A549 treated with Mapracorat at 1 μM for 4 hours (cell line): ENCODE data around the gene MGP. TPM values are rescaled to one million over a fixed set of nuclear protein-coding genes. Genes with fewer than 3 reads are reported as not detected.

Experiments used
- total RNA-seq: library from RNA; stranded (reverse); fragments of 200-300 nt; extraction: Qiagen RNA extraction; gene quantifications from 5 replicates; pipeline ENCODE4 v1.2.3, GENCODE V29; 2022

The MGP gene
- not detected in 5 replicates for total RNA-seq

GRCh38 chr12:14885718-14886221 is at the start of gene MGP:
Gene MGP, minus strand, starts transcription at chr12:14885854. Its CDS starts 63 bp downstream, at chr12:14885791.

GRCh38 chr12:14843425-14843887 is 42.2 kb downstream of the MGP start, which contains the start of gene ART4:
Gene ART4, minus strand, starts transcription at chr12:14843526. Its CDS starts 413 bp downstream, at chr12:14843113.

Other genes with a start within 250 kb of the MGP start
- gene GUCY2C, start 189.3 kb downstream of the MGP start, total RNA-seq, result not detected in 5 replicates
- gene WBP11, start 82.4 kb downstream of the MGP start, total RNA-seq, result 47.9 to 53.3 TPM (median 48.3 TPM) in 5 replicates
- 1.8 to 2.0 TPM (median 1.8 TPM) in 5 replicates for gene C12orf60, start 82.2 kb downstream of the MGP start, total RNA-seq
- 0.08 to 0.10 TPM in 2 of 5 replicates, not detected in the others for gene SMCO3, start 71.7 kb downstream of the MGP start, total RNA-seq
- gene ART4, start 42.3 kb downstream of the MGP start, total RNA-seq, result not detected in 5 replicates
- not detected in 5 replicates for gene ERP27, start 52.7 kb upstream of the MGP start, total RNA-seq
- gene ARHGDIB, start 75.7 kb upstream of the MGP start, total RNA-seq, result 1.1 to 1.9 TPM (median 1.2 TPM) in 5 replicates
- not detected in 5 replicates for gene PDE6H, start 87.2 kb upstream of the MGP start, total RNA-seq